AML-193 (cell line): ENCODE data around the gene CDRT15.
"Not testable (repeated sequence)": the region's sequence is repeated elsewhere in the genome, so short reads cannot be mapped to it uniquely, and the experiment has no call there.

ENCODE experiments used
- DNase-seq, 2 experiments: peaks; one replicate each; lab custom pipeline; 2025; lab: John Stamatoyannopoulos, UW

The CDRT15 gene

DNA sequence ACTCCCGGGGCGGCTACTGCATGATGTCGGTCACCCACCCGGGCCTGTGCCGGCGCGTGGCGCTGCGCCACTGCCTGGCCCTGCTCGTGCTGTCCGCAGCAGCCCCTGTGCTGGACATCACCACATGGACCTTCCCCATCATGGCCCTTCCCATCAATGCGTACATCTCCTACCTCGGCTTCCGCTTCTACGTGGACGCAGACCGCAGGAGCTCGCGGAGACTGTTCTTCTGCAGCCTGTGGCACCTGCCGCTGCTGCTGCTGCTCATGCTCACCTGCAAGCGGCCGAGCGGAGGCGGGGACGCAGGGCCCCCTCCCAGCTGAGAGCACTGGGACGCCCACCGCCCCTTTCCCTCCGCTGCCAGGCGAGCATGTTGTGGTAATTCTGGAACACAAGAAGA is 29.8 kb downstream of the CDRT15 start:
- no peak for DNase-seq

DNA sequence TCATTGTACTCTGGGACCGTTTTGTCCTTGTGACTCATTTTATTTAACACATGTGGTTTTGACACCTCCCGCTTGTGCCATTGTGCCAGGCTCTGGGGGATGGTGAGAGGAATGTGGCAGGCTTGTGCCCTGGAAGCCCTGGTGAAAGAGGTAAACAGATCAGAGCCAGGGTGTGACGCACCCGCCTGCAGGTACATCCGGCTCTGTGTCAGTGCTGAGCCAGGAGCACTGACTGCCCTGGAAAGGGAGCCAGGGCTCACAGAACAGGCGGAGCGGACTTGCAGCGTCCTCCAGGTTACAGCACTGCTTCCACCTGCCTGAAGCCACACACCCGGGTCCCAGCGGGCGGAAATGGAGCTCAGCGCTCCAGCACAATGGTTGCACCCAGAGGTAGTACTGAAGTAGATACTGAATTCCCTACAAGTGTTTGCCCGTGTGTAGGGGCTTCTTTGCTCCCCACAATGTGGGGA is 30.6 kb downstream of the CDRT15 start:
- no peak for DNase-seq

DNA sequence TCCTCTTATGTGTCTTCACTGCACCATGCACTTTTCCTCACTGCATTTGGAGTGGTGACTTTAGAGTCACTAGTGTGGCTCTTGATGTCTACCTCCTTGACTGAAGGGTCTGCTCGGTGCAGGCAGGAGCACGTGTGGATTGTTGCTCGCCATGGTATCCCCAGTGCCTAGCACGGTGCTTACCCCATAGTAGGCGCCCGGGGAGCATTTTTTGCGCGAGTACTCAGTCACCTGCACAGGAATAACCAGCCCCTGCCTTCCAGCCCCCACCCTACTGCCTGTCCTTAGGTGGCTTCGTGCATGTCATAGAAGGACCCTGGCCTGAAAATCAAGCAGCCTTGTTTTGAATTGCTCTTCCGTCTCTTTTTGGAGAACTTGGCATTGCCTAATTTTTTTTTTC is 31.3 kb downstream of the CDRT15 start:
- no peak for DNase-seq

DNA sequence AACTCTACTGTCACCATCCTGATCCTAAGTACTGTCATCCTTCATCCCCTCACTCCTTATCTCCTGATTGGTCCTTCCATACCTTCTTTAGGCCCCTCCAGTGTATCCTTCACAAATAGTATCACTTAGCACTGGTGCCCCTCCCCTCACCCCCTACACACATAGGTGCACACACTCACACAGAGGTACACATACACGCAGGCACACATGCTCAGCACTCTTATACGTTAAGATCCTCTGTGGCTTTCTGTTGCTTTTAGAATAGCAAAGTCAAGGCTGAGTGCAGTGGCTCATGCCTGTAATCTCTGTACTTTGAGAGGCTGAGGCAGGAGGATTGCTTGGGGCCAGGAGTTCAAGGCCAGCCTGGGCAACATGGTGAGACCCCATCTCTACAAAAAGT is 32.1 kb downstream of the CDRT15 start:
- DNase-seq, result no peak

DNA sequence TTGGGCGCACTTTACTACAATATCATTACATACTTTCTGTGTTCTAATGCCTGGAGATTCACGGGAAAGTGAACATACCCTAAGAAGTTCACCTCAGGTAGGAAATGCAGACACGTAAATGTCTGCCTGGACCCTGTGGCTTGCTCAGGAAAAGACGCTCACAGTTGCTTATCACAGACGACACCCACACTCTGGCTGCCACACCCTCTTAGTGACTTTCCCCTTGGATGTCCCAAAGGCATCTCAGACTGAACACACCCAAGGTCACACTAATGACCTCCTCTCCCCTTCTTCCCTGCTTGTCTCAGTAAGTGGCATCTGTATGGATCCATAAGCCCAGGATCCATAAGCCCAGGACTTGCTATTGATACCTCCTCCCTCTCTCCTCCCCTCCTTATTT is 32.6 kb downstream of the CDRT15 start:
- DNase-seq, result no peak

DNA sequence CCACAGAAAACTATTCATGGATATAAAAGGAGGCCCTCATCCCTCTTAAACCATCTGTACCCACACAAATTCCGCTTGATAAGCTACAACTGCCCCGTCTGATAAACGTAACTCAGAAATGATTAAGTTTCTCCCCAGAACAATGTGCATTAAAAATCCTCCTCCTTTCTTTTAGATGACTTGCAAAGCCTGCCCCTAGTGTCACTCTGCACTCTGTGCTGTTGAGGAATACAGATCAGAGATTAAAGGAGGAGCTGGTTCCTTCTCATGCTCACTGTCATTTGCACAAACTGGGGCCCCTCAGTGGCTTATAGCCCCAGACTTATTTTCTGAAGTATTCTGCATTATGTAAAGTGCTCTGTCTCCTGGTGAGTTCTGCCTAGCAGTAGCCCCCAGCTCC is 33.3 kb downstream of the CDRT15 start:
- no peak for DNase-seq

DNA sequence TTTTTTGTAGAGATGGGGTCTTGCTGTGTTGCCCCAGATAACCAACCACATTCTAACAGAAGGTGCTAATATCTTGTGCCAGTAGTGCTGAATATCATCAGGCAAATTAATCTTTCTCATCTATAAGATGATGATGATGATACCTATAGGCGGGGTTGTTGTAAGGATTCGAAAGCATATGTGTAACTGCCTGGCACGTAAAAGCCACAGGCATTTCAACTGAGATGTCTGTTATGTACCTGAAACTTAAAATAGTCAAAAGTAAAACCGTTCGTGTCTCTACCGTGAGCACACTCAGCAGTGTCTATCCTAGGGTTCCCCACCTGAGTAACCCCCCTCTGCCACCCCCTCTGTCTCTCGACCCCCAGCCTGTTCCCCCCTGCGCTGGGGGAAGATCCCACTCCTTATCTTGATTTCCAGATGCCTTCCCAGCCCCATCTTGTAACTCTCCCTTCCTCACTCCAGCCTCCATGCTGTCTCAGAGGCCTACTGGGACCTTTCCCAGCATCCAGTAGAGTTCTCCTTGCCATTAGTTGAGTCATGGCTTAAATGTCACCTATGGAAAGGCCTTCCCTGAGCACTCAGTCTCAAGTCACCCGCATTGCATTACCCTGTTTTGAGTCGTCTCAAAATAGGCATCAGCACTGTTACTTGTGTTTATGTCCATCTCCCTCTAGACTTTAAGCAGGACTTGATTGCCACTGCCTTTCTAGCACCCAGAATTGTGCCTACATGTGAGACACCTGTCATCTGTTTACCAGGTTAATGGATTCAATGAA is 34.1 kb downstream of the CDRT15 start:
- no peak for DNase-seq

DNA sequence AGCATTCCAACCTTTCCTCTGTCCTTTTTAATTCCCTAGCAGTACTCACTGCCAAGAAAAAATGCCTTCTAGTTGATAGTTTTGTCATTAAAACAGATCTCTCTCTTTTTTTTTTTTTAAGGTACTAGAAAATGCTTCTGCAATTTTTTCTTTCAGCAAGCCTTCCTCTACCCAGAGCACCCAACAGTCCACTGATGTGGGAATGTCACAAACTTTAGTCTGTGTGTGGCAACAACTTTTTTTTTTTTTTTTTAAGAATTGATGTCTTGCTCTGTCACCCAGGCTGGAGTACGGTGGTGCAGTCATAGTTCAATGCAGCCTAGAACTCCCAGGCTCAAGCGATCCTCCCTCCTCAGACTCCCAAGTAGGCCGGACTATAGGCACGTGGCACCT is 34.7 kb downstream of the CDRT15 start:
- peak in 1 of 2 experiments; percentile 0 for DNase-seq

DNA sequence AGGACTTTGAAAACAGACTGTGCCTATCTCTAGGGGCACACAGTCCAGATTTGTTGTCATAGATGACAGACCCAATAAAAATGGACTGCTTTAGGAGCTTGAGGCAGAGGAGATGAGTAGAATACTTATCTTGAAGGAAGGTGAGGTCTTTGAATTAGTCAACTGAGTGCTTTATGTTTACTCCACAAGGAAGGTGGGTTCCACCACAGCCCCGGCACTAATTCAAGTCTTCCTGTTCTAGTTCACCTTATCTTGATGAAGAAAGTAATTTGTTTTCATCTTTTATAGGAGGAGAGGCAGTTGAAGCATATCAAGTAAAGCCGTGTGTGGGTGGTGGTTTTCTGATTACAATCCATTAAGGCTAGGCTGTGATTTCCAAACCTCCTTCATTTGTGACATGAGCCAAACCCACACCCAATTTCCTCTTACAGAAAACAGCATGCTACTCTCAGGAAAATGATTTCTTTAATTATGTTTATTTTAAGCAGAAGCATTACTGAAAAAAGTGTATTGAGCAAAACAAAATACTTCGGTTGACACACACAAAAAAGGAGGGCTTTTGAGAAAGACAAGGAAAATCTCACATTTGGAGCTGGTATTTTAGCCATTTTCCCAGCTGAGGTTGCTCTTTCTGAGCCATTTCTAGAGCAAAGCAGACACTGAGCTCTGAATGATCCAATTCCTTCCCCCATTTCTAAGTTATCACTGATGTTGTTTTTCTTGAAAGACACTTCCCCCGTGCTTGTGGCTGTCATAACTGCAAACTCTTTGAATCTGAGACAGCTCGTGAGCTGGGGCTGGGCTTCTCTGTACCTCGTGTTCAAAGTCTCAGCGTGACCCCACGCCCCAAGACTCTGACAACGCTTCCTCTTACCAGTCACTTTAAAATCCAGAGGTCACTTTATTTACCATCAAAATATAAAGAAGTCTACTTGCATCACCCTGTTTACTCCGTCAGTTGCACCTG is 35.4 kb downstream of the CDRT15 start:
- DNase-seq, result no peak

DNA sequence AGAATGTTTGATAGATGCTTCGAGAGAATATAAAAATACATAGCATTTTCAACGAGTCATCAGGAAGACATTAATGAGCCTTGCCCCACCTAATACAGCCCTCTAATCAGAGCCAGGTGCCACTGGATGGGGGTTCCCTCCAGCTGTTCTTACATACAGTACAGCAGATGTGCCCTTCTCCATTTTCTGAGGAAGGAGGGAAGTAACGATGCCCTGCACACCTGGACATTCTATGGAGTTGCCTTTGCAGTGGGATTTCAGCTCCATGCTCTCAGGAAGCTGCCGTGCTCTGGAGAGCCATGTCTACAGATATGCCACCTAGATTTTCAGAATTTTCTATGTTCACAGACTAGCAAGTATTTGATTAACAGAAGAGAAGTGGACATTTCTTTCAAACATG is 36.3 kb downstream of the CDRT15 start:
- no peak for DNase-seq

DNA sequence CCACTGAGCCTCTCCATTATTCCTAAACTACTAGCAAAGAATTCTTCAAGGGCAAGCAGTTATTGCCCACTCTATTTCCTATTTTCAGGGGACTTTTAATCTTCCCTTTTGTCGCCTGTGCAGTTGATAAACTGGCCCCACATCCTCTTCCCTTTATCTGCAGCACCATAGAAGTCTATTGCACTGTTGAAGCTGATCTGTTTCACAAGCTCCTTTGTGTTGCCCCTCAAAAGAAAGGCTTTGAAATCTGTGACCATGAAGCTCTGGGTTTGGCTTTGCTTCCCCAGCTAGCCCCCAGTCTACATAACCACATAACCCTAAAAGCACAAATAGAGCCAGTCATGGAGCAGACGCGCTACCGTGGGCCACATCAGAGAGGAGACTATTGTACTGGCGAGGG is 37.1 kb downstream of the CDRT15 start:
- DNase-seq, result no peak

DNA sequence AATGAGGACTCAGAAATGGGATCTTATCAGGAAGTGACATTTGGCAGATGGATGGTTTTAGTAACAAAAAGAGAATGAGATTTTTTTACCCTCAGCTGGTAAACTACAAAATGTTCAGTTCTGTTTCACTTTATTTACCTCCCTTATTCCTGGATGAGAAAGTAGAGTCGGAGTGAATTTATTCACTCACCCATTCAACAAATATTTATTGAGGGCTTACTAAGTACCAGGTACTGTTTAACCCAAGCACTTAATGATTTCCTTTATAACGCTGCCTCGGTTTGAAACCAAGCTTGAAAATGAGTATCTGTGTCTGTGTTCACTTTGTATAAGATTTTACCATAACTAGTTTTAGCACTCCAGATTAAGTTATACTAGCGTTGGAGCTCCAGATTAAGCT is 38.1 kb downstream of the CDRT15 start:
- no peak for DNase-seq

DNA sequence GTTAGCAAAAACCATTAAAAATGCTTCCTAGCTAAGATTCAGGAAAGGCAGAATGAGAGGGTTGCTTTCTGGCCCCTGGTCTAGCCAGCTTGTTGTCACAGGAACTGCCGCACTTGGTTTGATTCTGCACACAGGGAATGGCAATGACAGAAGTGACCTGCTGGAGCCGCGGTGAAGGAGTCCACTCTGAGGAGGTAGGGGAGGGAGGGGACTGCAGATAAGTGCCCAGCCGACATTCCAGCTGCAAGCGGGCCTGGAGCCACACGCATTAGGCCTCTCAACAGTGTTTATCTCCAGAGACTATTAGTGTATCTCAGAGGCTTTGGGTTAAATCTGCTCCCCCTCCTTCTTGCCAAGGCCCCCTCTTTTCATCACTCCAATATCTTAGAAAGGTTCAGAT is 38.6 kb downstream of the CDRT15 start:
- DNase-seq, result no peak

DNA sequence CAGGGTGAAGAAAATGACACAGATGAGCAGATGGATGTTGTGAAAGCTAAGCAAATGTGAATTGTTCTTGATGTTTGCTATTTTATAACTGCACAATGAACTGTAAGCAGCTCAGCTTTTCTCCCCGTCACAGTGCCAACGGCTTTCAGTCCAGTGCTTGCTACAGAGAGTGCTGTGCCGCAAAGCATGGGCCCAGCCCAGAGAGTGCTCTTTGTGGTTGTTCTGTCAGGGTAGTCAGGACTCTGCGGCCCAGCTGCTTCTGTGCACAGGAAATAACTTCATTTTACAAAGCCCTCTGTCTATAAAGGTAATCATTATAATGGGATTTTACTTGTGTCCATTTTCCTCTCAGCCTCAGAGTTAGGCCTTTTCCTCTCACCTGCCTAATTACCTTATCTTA is 39.1 kb downstream of the CDRT15 start:
- no peak for DNase-seq

DNA sequence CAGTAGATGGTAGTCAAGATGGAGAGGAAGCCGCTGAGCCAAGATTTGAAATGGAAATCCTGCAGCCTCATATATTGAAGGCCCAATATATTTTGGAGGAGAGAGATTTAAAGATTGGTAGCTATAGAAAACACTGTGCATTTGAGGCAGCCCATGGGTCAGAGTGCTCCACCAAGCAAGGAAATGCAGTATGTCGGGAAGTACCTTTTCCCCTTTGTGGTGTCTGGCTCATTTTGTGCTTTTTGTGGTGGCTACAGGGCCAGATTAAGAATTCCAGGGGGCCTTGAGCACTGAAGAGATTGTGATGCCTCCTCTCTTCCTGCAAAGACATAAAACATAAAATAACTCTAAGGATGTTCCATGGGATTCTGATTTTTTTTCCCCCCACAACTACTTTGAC is 39.6 kb downstream of the CDRT15 start:
- no peak for DNase-seq

DNA sequence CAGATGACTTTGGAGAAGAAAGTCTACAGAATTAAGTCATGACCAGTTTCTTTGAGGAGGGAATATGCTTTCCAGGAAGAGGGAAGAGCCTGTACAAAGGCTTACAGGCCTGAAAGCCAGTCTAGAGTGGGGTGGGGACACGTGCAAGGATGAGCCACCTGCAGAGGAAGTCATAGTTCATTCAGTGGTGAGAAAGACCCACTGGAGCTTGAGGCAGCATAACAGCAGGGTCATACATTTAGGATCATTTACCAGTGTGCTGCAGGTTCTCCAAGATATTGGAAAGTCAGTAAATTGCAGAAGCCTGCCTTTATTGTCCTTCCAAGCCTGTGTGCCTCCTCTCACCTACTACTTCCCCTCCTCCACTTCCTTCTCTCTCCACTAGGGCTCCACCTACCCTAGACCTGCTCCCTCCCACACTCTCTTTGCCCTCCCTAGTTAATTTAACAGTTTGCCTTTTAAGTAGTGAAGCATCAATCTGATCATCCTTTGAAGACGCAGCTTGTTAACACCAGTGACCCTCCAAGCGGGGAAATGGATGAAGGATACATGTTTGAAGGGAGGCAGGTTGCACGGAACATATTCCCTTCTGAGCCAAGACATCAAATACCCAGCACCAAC is 40.2 kb downstream of the CDRT15 start:
- no peak for DNase-seq

DNA sequence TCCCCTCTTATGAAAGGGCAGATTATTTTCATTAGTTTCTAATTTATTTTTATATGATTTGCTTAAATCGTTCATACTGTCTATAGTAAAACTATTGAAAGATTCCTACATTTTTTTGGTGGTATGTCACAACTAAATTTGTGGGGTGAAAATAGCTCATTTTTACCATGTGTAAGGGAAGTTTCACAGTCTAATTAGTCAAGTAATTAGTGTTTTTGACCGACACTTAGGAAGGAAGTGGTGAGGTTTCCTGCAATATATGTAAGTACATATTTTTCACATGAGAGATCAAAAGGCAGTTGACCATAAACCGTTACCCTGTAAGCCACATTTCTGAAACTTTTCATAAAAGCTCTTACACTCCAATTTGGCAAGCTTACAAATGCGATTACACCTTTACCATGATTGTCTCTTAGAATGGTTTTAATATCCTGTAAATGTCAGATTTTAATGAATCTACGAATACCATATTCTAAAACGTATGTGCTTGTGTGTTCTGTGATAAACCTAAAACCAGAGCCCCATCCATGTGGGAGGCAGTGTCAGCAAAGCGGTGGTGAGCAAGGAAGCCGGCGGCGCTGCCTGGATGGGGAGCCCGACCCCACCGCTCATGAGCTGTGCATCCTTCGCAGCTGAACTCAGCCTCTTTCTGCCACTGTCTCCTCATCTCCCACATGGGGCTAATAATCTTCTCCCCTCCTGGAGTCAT is 43.9 kb downstream of the CDRT15 start:
- DNase-seq, result not testable (repeated sequence)

DNA sequence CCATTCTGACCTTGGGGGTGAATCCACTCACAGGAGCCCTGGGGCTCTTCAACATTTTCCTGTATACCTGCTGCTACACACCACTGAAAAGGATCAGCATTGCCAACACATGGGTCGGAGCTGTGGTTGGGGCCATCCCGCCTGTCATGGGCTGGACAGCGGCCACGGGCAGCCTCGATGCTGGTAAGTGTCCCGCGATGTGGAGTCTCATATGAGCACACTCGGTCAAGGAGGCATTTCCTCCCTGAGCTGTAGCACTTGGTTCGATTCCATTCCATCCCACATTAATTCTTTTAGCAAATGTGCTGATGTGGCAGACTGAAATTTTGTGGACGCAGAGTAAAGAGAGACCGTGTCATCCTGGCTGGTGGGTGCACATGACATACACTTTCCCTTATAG is 44.6 kb downstream of the CDRT15 start:
- not testable (repeated sequence) for DNase-seq

DNA sequence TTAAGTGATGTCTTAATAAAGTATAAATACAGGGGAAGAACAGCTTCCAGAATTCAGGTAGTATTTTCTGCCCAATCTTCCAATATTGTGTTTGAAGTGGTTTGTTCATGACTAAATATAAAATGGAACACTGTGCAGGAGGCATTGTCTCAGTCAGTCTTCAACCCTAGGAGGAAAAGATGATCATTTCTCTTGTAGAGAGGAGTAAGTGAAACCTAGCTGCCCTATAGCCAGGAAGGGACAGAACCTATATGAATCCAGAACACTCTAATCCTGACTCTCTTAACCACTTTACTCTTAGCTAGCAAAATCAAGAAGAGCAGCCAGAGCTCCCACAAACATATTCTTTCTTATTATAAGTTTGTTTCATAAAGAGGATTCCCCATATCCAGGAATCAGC is 45.2 kb downstream of the CDRT15 start:
- not testable (repeated sequence) for DNase-seq

DNA sequence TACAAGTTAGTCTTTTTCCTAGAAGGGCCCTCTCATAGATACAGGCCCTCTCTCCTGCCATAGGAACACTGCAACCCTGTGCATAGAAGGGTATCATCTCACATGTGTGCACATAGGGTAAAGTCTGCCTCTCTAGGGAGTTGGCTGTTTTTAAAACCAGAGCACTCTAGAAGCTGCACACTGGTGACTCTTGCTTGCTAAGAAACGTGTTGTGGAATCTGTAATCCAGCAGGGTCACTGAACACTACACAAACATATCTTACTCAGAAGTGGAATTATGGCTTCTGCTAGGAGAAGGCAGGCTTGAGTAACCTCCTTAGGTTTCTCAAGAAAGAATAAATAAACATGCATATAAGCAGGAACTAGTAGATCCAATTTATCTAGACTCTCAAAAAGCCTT is 45.9 kb downstream of the CDRT15 start:
- DNase-seq, result not testable (repeated sequence)

DNA sequence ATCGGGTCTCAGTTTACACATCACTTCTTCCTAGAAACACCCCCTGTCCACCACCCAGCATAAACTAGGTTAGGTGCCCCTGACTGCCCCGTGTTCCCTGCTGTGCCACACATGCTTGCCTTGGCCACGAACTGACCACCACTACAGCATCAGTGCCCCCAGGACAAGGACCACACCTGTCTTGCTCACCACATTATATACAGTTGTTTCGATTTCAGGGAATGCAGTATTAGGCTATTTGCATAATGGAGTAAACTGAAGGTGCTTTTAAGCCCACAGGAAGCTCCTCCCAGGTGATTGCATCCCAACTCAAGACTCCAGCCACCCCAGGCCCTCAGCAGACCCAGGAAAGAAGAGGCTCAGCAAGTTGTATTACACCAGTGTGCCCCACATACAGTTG is 50.2 kb downstream of the CDRT15 start:
- not testable (repeated sequence) for DNase-seq
